Measurements from ENCODE around the gene FSHR.

Gene FSHR

DNA sequence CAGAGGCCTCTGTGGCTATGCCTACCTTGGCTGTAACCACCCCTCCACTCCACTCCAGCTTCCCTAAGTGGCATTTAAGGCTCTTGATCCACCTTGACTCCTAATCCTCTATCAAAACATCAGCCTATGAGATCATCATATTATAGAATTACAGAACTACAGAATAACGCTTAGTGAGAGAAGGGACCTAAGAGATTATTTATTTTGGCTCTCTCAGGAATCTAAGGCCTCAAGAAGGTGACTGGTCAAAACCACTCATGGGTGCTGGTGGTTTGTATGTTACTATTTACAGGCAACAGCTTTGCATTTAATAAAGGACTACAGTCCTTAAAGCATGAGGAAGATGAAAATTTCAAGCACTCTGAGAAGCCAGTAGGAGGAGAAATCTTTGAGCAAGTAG is 118.8 kb downstream of the FSHR start:
- intact Hi-C loops (cut with DNase I): no loop called here
- DNase-seq: no peak

- intact Hi-C loops (cut with DNase I): no loop called here
- peak in 1 of 10 donors; percentile 78 for DNase-seq
These were observed 120.7 kb downstream of the FSHR start for GRCh38 chr2:49033394-49034185.

- DNase-seq: no peak
- intact Hi-C loops (cut with DNase I): no loop called here
These were observed 121.4 kb downstream of the FSHR start for GRCh38 chr2:49032936-49033335.

GRCh38 chr2:49032126-49032525 is 122.2 kb downstream of the FSHR start:
- intact Hi-C loops (cut with DNase I): no loop called here
- no peak for DNase-seq

- intact Hi-C loops (cut with DNase I): no loop called here
- no peak for DNase-seq
These were observed 124.9 kb downstream of the FSHR start for GRCh38 chr2:49029406-49029805.

GRCh38 chr2:49028101-49028500 is 126.2 kb downstream of the FSHR start:
- intact Hi-C loops (cut with DNase I): no loop called here
- no peak for DNase-seq

DNA sequence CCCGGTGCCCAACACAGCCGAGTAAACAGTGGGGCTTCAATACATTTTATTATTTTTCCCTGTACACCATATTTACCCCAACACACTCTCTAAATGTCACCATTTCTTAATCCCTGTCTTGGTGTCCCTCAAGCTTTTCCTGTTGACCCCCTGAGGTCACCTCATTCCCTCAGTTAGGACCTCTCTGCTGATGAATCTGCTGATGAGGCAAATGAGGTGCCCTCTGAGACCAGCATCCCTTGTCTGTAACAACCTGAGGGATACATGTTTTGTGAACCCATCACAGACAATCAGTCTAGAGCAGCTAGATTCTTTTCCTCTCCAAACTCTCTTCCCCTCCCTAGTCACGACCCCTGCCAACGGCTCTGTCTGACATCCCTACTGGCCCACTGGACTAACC is 127.6 kb downstream of the FSHR start:
- intact Hi-C loops (cut with DNase I): no loop called here
- DNase-seq: no peak

GRCh38 chr2:49021271-49021670 is 133.0 kb downstream of the FSHR start:
- DNase-seq: no peak
- intact Hi-C loops (cut with DNase I): no loop called here

- intact Hi-C loops (cut with DNase I): no loop called here
- DNase-seq: no peak
These were observed 149.1 kb downstream of the FSHR start for GRCh38 chr2:49005261-49005660.

- no peak for DNase-seq
- intact Hi-C loops (cut with DNase I): no loop called here
These were observed 150.2 kb downstream of the FSHR start for GRCh38 chr2:49004036-49004626.

GRCh38 chr2:49003201-49003600 is 151.1 kb downstream of the FSHR start:
- DNase-seq: no peak
- intact Hi-C loops (cut with DNase I): no loop called here

DNA sequence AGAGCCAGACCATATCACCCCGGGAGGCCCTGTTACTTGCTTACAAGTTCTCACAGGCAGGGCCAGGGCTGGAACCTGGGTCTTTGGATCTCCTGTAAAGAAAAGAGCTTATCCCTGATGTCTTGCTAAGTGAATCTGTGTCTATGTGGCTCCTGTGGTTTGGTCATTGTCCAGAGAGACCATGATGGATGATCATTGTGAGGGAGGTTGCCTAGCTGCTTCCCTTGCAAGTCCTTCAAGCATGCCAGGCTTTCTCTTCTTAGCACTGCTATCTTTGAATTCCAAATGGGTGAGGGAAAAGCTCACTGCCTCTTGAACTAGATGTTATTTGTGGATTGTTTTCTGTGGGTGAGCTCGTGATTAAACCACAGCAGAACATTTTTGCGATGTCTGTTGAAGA is 151.6 kb downstream of the FSHR start:
- DNase-seq: peak in 1 of 10 donors; percentile 77
- intact Hi-C loops (cut with DNase I): no loop called here

- intact Hi-C loops (cut with DNase I): no loop called here
- DNase-seq: no peak
These were observed 153.6 kb downstream of the FSHR start for GRCh38 chr2:49000695-49001094.

GRCh38 chr2:48998449-48998848 is 155.9 kb downstream of the FSHR start:
- intact Hi-C loops (cut with DNase I): no loop called here
- no peak for DNase-seq

- intact Hi-C loops (cut with DNase I): no loop called here
- DNase-seq: no peak
These were observed 160.7 kb downstream of the FSHR start for GRCh38 chr2:48993576-48993975.

- no peak for DNase-seq
- intact Hi-C loops (cut with DNase I): no loop called here
These were observed 162.7 kb downstream of the FSHR start for GRCh38 chr2:48991415-48992131.

- intact Hi-C loops (cut with DNase I): no loop called here
- no peak for DNase-seq
These were observed 169.4 kb downstream of the FSHR start for GRCh38 chr2:48984922-48985321.

DNA sequence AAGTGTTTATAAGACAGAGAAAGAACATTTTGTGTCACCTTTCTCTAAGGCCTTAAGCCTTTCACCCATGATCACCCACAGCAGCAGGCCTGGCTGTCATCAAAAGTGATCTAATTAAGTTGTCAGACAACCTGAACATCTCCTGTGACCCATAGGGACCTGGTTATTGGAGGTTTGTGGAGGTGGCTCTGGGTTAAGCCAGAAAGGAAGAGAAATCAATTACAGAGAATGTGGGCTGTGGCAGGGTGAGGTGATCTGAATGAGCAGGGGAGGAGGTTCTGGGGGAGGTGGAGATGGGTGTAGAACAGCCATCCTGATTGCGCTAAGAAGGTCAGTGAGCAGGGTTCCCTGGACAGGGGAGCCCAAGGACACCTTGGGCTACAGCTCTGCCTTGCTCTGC is 170.8 kb downstream of the FSHR start:
- intact Hi-C loops (cut with DNase I): no loop called here
- no peak for DNase-seq

DNA sequence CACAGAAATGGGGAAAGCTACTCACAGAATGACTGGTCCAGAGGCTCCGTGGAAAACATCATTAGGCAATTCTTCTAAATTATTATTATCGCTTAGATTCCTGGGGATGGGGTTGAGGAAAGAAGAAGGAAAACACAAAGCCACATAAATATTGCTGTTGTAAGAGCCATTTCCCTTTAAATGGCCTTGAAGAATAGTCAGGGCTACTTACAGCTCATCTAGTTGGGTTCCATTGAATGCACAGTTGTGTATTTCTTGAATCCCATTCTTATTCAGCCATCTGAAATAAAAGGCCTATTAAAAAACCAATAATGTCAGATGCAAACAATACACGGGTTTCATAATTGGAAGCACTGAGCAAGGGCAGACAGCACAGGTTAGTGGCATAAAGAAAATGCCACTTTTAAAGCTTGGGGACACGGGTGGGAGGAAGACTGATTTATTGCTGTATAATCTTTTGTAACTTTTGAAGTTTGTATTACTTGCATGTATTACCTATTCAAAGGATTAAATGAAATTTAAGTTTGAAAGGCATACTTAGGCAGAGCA is 171.4 kb downstream of the FSHR start:
- intact Hi-C loops (cut with DNase I): no loop called here
- DNase-seq: no peak

GRCh38 chr2:48980846-48981245 is 173.5 kb downstream of the FSHR start:
- intact Hi-C loops (cut with DNase I): no loop called here
- no peak for DNase-seq

DNA sequence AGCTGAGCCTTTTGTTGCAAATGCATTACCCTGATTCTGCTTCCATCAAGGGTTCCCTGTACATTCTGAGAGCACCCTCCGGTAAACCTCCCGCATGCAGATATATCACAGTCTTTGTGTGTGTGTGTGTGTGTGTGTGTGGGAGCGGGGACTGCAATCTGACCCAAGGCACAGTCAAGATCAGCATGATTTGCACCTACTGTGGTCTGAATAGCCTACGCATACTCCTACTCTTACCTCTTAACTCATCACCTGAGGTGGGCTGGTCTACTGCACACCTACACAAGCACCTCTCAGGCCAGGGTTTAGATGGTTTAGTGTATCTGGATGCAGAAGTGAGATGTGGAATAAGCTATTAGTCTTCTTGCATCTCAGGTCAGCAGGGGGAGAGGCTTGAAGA is 174.6 kb downstream of the FSHR start:
- DNase-seq: no peak
- intact Hi-C loops (cut with DNase I): no loop called here

DNA sequence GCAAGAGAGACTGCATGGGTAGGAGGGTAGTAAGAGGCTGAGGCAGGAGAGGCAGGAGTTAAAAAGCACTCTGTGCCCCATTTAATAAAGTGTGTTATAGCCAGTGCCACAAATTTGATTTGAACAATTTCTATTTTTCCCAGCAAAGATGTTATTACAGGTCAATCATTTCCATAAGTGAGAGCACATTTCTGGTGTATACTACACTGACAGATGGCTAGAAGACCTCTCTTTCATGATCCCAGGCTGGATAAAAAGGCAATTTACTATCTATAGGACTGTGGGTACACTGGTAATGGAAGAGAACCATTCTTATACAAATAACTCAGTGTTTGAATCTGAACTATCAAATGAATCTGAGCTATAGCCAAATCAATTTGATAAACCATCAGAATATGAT is 176.2 kb downstream of the FSHR start:
- DNase-seq: no peak
- intact Hi-C loops (cut with DNase I): no loop called here
